Stimulated activated CD8-positive, alpha-beta memory T cell treated with anti-CD3 and anti-CD28 coated beads, Interleukin-4, amount 100 ng/mL, for 24 hours (primary cell): ENCODE data around the gene ABCC4.
A peak's percentile ranks its signal among the peaks of the same experiment; 100 is the strongest.
"Not testable (repeated sequence)": the region's sequence is repeated elsewhere in the genome, so short reads cannot be mapped to it uniquely, and the experiment has no call there.

Experiments
- DNase-seq: peaks from one replicate; pipeline ENCODE4 v3.0.0-alpha.2; 2020; ENCODE audit warnings: low read depth

Gene ABCC4

GRCh38 chr13:95193509-95194230 lies 107.6 kb downstream of the ABCC4 start:
- DNase-seq: no peak

DNA sequence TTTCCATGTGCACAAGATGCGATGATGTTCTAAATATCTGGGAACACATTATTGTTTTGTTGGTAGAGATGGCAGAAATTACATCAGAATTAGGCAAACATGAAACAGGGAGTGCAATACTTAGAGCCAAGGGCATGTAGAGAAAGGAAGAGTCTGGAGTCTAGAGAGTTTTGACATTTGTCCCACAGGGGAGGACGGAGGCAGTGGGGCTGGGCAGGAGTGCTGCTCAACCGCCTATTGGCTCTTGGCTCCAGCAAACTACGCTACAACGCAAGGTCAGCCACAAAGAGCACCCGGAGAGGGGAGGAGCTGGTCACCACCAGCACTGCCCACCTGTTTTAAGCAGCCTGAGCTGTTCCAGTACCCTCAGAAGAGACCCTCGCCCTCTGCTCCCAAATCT lies 108.3 kb downstream of the ABCC4 start:
- no peak for DNase-seq

DNA sequence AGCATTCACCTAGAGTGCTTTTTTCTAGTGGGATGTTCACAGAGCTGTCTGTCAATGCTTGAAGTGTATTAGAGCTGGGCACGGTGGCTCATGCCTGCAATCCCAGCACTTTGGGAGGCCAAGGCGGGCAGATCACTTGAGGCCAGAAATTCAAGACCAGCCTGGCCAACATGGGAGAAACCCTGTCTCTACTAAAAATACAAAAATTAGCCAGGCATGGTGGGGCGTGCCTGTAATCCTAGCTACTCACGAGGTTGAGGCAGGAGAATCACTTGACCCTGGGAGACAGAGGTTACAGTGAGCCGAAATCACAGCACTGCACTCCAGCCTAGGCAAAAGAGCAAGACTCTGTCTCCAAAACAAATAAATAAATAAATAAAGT lies 108.7 kb downstream of the ABCC4 start:
- DNase-seq: not testable (repeated sequence)

DNA sequence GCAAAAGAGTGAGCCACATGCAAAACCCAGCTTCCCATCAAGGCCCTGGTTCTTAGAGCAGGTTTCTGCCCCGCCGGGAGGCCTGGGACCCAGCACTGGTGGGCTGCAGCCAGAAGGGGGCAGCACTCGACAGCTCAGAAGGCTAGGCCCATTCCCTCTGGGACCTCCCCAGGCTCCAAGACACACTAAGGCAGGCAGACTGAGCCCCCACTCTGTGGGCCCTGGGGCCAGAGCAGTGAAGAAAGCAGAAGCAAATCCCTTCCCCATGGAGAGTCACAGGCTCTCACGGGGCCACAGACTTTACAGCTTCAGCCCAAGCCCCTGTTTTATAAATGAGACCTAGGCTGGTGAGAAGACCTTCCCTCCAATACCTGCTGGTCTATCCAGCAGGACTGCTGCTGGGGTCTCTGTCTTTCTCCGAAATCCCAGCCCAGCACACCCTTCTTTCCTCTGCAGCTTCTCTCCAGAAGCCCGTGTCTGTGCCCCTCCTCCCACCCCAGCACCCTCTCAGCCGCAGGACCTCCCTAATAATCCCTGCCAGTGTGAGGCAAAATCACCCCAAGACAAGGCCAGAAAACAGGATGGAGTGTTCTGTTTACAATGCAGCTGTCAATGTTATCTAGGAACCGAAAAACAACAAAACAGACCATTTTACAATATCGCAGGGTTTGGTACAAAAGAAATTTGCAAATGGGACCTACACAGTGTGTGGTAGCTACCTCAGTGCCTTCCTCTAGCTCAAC lies 109.3 kb downstream of the ABCC4 start:
- peak; percentile 58 for DNase-seq

GRCh38 chr13:95188128-95188527 lies 113.1 kb downstream of the ABCC4 start:
- DNase-seq: no peak

DNA sequence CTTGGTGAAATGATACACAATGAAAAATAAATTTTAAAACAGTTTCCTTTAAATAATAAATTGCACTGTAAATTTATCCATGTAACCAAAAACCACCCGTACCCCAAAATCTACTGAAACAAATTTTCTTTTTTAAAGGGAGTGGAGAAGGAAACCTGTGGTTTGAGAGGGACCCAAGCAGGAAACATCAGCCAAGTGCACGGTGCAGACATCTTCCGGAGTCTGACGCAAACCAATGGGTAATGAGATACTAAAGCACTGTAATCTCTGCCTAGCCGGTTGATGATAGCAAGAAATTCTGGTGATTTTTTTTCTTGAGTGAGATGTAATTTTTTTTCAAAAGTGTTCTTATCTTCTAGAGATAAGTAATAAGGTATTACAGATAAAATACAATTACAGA lies 115.4 kb downstream of the ABCC4 start:
- no peak for DNase-seq

- no peak for DNase-seq
Measured at GRCh38 chr13:95185311-95185710, 115.9 kb downstream of the ABCC4 start.

GRCh38 chr13:95184317-95184716 lies 116.9 kb downstream of the ABCC4 start:
- no peak for DNase-seq

DNA sequence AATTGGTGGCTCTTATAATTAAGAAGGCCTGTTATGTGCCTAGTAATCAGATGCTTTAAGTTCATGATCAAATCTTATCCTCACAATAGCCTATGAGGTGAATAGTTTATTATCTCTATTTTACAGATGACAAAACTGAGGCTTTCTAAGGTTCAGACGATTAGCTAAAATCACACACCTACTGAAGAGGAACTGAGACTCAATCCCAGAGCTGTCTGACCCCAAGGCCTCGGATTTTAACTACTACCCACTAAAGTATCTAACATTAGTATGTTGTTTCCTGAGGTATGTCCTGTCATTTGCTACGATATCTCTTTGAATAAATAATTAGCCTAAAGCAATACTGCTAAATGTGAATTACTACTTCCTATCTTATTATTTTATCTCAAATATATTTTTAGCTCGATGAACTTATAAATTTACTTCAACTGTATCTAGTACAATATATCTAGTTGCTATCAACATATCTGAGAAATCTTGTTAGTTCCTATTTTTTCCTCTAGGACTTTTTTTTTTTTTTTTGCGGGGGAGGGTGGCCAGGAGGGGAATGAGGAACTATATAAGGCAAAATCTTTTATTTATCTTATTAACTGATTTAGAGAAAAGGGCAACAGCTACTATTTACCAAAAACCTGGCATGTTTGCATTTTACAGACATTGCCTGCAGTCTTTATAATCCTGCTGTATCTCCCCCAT lies 118.5 kb downstream of the ABCC4 start:
- no peak for DNase-seq

DNA sequence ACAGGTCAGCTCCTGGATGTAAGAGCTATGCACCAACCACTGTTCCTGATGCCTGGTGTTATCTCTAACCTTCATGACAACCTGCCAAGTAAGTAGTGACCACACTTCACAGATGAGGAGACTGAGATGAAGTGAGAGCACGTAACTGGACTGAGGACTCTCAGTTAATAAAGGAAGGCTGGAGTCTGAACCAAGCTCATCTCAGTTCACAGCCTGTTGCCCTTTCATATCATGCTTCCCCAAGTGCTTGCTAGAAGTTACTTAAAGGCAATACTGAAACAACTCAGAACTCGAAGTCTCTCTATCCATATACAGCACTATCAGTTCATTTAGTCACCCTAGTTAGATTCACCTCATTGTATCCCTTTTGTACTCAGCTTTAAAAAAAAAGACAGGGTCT lies 119.7 kb downstream of the ABCC4 start:
- no peak for DNase-seq

DNA sequence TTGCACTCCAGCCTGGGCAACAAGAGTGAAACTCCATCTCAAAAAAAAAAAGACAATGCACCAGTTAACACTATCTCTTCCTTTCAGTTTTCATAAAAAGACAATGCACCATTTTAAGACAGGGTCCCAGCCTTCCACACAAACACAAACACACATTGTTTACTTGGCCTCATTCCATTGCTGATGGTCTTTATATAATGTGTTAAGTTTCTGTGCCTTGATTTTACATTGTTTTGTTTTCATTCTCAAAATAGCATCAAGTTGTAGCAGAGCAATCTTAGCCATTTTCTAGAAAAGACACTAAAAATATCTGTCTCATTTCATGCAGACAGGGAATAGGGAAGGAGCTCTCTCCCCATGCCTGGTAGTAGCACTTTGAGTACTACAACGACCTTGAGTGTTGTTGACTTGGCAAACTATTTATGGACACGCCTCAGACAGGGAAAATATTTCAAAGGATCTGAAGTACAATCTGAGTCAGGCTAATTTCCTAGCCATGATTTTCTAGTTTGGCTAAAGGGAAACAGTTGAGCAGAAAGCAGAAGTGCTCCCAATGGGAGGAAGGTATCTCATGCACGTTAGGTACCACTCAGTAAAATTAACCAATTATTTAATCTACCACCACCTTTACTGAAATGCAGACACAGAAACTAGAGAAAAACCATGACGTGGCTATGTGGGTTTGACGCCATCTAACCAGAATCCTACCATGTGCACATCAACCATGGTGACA lies 120.6 kb downstream of the ABCC4 start:
- DNase-seq: no peak

- DNase-seq: no peak
Measured at GRCh38 chr13:95176611-95177259, 124.5 kb downstream of the ABCC4 start.

DNA sequence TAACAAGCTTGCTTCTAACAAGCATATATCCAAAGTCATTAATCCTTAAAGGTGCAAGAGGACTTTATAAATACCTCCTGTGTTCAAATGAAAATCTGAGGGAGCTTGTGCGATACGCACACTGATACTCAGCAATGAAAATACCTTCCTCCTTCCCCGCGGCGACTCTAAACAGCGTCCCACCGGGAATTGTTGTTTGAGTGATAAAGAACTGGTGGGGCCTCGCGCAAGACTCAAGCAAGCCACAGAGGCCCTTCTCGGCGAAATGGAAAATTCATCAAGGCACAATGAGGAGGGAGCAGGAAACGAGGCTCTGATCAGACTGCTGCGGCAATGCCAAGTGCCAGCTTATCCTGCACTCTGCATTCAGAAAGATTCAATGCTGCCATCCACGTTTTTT lies 126.7 kb downstream of the ABCC4 start:
- no peak for DNase-seq

- DNase-seq: no peak
Measured at GRCh38 chr13:95168191-95168590, 133.1 kb downstream of the ABCC4 start.

DNA sequence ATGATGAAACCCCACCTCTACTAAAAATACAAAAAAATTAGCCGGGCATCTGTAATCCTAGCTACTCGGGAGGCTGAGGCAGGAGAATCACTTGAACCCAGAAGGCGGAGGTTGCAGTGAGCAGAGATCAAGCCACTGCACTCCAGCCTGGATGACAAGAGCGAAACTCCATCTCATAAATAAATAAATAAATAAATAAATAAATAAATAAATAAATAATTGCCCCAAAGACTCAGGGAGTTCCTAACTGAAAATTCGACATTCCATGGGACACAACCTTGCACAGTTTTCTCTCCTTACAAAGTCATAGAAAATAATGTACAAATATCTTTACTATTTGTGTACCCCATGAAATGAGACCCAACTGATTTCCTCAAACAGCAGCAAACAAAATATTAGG lies 134.2 kb downstream of the ABCC4 start:
- not testable (repeated sequence) for DNase-seq

- no peak for DNase-seq
Measured at GRCh38 chr13:95164830-95165229, 136.4 kb downstream of the ABCC4 start.

DNA sequence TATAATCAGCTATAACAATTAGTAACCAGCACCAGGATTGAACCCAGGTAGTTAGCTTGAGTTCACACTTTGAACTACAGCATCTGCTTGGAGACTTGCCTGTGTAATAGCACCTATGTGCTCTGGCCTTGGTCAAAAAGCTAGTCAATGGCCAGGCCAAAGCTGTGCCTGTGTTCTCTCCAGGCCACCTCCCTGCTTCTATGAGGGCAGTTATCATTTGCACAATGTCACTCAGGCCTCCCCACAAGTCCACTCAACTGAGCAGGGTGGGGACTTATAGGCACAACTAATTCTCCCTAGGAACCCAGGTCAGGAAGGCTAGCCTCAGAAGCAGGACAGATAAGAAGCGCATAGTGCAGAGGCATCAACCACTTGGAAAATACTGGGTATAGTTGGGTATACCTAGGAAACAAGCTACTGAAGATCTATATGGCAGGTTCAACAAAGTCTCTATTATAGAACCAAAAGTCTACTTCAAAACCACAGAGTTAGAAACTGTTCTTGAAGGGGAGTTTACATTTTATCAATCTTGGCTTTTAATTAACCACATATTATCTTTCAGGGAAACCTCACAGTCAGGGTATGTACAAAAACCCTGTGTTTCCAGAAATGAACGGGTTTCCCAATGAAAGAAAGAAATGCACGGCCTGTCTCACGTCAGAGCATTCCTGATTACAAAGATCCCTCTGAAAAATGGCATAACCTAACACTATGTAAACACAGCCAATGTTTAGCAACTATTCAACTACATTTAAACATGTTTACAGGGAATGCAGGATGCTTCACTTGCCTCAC lies 140.9 kb downstream of the ABCC4 start:
- no peak for DNase-seq

DNA sequence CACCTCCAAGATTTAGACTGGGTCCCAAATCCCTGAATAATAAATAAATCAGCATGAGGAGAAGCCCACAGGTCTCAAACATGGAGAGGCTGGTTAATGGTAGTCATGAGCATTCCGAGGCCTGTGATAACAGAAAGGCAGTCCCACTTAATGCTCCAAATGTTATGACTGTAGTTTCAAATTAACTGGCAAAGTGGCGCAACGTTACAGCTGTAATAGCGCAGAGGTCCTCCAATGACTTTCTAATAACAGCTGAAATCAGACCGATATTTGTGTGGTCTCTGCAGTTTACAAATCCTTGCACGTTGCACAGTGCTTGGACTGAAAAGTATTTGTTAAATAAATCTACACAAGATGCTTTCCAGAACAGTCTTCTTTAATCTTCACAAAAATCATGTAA lies 141.8 kb downstream of the ABCC4 start:
- no peak for DNase-seq

DNA sequence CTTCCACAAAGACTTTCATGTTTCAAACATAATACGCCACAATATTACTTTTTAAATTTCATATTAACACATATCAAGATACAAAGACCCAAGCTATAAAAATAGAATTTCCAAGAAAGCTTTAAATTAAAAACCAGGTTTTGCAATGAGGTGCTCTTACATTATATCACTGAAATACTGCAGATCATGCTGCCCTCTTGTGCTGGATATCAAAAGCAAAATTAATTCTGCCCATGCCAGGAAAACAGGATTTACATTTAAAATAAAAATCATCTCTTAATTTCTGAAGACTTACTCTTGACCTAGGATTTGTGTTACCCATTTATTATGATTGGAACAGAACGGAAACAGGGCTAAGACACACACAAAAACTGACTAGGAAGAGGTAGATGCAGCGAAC lies 145.0 kb downstream of the ABCC4 start:
- no peak for DNase-seq

DNA sequence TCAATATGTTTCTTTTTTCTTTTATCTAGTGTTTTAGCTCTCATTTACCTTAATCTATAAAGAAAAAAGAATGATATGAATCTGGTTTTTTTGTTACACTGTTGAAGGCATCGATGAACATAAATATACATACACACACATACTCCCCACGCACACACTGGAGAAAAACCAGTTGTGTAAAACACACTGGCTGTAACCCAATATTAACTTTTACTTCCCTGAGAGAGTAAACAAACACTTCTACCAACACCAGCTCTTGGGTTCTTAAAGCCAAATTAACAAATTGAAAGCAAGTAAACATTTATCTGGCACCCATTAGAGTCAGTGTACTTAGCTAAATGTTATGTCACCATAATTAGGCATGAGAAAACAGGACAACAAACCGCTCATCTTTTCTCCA lies 145.7 kb downstream of the ABCC4 start:
- no peak for DNase-seq

DNA sequence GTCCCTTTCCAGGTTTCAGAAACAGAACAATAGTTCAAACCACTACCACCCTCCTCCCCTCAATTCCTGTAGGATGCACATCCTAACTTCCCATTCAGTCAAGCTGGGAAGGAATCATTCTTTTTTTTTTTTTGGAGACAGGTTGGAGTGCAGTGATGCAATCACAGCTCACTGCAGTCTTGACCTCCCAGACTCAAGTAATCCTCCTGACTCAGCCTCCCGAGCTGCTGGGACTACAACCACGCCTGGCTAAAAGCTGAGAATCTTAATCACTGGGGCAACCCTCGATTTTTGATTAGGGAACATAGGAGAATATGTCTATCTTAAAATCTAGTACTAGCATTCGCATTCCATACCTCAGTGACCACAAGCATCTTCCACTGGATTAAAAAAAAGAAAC lies 146.2 kb downstream of the ABCC4 start:
- no peak for DNase-seq
